ENCODE measurements around the gene UNC5C.
A peak's percentile ranks its signal among the peaks of the same experiment; 100 is the strongest.

The UNC5C gene

DNA sequence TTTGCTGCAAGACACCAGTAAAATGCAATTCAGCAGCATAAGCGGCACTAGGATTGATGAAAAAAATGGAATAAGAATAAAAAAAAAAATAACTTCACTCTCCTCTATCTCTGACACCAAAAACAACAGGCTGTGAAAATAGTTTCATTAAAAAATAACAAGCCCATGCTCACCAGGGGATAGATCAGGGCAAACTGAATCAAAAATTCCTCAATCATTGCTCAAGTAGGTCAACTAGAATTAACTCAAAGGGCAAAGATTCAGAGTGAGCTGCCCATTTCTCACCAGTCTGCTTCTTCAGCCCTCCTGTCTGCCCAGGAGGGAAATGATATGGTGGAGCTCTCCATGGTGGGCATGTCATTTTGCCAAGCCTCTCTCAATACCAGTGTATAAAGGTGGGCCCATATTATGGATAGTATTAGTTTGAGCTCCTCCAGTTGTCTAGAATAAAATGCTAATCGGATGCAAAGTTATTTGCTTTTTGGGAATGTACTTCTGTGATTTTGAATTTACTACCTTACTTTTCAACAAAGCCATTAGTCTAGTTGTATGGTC, 153.9 kb downstream of the UNC5C start:
- DNase-seq = no peak

DNA sequence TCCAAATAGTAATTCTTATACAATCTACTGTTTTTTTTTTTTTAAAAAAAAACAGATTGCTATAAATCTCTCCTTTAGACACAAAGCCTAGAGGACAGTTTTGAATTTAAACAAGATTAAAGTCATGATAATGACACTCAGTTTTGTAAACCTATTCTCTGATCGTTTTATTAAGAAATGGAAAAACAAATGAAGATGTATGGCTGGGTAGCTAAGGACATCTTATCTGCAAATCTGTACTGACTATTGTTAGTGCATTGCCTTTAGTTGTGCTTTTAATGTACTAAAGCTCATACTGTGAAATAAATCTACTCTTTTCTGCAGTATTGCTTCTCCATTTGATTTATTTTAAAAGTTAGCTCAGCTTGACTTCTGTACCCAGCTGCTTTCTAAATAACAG, 155.0 kb downstream of the UNC5C start:
- DNase-seq = no peak

DNA sequence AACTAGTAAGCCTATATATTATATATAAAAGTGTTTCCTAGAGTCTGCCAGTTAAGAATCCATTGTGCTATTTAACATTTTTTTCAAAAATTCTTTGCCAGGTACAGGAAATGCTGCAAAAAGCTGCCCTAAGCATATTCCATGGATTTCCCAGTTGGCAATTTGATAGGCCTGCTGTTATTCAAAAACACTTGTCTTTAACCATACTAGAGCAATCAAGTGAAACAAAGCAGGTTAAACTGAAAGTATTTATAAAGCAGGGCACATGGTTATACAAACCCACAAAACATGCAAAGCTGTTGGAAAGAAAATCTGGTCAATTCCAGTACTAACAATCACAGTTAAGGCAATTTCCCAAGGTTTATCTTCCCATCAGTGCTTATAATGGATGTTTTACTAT, 159.9 kb downstream of the UNC5C start:
- DNase-seq = no peak

DNA sequence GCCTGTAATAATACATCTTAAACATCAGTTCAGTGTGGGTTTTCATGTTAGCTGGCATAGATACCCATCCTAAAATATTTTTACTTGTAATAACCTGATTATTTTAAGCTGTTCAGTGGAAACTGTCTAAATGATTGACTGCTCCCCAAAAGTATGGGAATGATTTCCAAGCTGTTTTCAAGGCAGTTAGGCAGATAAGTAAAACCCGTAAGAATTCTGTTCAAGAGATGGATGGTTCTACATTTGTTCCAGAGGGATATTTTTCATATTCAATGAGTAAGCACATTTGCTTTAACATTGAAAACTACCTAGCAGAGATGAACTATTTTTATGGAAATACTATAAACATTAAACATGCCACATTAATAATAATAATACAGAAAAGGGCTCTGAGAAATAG, 161.1 kb downstream of the UNC5C start:
- no peak for DNase-seq

DNA sequence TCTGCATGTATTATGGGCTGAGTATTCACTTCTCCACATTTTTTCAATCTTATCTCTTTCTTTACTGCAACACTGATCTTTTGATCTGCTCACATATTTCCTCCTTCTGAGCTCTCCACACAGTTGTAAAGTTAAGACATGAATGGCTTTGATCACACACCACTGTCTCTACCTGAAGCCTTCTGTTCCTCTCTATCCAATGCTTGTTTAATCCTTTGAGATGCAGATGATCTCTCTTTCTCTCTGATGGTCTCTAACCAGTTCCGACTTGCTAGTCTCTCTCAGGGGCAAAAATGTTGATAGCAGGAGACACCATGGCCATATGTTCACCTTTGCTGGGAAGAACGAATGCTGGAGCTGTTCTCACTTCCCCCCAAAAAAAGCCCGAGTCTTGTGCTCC, 162.4 kb downstream of the UNC5C start:
- no peak for DNase-seq

DNA sequence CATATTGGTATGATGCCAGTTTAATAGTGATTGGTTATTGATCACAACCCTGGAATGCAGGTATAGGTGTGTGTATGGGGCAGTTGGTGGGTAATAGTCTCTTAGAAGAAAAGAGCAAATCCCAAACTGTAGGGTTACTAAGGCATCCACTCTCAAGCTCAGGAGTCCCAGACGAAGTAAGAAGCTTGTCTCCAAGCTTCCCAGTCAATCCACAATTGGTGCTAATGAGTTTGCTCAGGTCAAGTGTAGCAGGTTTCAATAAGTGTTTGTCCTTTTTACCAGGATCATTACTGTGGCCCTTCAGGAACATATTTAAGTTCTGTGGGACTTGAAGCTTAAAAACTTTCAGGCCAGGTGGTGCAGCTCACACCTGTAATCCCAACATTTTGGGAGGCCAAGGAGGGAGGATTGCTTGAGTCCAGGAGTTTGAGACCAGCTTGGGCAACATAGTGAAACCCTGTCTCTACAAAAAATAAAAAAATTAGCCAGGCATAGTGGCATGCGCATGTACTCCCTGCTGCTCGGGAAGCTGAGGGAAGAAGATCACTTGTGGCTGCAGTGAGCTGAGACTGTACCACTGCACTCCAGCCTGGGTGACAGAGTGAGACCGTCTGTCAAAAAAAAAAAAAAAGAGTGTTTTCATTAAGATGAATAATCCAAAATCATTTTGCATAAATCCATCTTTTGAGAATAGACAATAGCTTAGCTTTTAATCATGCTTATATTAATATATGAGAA, 166.8 kb downstream of the UNC5C start:
- no peak for DNase-seq

DNA sequence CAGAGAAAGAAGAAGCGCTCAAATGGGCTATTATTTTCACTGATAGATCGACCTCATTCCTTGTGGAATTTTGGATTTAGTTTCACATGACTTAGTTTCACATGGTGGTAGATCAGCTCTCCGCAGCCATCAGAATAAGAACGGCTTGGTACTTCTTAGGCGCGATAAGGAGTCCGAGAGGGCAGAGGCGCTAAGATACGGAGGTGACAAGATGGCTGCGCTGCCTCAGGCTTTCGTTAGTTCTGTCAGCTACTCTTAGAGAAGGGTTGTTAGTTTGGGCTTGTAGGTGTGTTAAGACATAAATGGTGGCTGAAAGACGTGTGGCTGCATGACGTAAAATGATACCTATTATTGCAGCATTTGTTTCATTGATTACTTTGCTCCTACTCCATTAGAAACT, 169.1 kb downstream of the UNC5C start:
- DNase-seq = no peak

DNA sequence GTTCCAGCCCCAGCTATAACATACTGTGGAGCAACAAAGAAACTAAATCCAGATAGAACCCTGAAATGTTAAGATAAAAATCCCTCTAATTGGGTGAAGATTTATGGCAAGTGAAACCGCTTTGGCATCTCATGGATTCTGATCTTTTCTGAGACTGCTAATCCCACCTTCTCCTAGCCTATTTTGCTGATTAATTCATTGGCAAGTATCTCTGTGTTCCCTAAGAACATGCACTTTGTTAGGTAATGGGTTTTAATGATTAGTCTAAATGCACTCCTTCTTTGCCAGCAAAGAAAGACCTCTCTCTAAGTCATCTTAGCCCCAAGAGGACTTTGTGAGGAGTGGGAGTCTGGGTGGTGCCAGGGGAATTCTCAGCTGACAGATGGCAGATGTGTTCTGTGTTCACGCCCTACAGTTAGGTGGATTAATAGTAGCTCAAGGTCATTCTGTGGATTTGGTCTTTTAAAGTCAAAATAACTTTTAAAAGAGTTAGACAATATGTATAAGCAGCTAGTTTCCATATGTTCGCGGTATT, 171.3 kb downstream of the UNC5C start:
- DNase-seq = no peak

DNA sequence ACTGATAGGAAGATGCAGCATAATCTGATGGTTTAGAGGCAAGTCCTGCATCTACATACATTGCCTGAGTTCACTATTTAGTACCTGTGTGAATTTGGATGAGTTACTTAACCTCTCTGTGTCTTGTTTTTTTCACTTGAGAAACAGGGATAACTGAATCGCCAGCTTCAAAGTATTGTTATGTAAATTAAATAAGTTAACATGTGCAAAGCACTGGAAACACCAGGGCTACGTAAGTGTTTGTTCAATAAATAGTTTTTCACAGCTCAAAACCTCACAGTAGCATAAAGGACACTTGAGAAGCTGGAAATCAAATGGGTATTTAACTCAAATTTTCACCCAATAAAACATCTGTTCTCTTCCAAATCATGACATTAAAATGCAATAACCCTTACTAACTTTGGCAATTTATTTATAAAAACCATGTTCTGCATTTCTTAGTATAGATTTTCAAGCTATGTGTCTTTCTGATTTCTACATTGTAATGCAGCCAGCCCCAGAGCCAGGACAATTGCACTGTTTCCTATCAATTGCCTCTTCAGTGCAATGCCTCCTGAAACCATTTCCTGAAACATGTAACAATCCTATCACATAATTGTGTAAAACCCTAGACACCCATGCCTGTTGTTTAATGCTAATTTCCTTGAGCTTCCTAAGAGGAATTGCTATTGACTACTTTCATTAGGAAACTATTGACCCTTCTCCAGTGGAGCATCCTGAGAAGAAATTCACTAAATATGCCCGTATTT, 177.1 kb downstream of the UNC5C start:
- DNase-seq = no peak

DNA sequence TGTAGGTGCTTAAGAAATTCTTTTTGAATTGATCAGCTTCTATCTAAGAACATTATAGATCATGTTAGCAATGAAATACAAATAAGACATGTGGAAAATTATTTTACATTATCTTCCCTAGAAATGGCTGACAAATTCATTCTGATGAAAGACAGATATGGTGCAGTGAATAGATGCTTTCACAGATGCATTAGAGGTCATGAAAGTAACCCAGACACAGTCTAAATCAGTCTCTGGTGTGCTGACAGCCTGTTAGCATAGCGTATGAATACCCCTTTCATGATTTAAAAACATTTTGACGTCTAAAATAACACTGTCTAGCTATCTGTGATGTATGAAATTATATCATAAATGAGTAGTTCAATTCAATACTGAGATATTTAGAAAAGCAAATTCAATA, 180.9 kb downstream of the UNC5C start:
- no peak for DNase-seq

DNA sequence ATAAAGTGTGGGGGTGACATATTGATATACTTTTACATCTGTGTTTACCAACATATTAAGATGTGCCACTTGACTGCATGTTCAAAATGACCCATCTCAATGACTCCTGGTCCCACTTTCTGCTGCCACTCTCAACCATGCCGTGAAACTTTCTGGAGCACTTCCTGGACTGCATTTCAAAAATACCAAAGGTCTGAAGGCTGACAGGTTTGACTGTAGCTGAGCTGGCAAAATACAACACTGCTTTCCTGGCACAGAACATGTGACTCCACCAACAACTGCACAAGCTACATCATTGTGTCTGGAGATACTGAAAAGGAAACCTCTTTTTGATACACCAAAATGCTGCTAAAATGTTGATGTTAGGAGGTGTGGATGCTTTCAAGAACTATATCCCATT, 184.8 kb downstream of the UNC5C start:
- DNase-seq = peak; percentile 0

DNA sequence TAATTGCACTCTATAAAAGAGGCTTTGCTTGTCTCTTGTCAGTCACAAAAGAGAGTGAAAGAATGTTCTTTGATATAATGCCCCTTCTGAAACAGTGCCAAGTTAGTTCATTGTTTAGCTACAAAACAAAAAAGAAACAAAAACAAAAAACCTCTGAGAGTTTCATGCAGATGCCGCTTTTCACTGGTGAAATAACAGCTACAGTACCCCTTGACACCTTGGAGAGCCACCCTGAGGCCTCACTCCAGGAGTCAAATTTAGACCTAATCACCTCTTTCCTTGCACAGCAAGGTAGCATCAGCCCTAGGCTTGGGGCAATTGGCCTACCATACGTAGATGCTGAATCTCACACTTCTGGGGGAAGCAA, 185.2 kb downstream of the UNC5C start:
- DNase-seq = no peak

DNA sequence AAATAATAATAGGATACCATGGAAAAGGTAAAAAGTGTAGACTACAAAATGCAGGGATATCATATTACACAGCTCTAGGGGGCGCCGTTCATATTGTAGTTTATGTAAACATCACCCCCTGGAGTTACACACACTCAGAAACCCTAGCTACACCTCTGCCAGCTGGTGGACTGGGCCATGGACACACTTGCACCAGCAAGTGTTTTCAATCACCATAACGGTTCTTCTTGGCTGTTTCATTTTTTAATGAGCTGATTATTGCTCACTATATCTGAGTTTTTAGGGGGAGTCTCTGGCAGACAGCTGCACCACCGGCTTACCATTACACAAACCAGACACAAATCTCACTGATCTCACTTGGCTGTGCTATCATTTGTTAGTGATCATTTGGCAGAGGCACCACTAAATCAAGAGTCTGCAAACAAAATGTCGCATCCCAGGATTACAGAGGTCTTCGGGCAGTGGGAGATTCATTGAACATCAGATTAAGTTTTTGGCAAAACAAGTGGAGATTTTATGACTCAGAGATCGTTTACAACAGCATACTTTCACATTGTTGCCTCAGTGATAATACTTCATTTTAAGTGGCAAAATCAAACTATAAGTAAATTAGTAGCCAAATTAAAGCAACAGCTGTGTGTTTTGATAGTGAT, 185.7 kb downstream of the UNC5C start:
- peak; percentile 17 for DNase-seq

DNA sequence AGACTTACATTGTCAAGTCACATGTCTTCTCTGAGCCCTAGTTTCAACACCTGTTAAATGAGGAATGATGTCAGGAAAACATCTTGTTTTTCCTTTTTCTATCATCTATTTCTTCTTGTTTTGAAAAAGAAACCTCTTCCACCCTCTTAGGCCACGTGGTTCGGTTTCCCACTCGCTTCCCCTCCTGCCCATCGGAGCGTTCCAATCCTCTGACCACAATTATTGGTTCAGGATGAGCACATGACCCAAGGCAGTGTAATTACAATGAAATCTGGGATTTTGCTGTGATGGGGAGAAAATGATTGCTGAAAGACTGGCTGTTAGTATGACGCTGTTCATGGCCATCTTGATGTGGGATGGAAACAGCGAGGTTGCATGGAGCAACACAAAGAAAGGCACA, 186.7 kb downstream of the UNC5C start:
- no peak for DNase-seq

DNA sequence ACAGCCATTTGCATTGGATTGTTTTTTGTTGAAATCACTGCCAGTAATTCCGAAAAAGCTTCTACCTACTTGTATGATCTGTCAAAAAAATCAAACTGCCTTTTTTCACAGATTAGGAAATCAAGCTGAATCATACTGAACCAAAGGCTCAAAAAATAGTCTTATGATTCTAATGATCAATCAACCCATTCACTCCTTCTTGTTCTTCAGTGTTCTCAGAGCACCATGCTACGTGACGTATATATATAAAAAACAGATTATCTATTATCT, 187.1 kb downstream of the UNC5C start:
- no peak for DNase-seq

DNA sequence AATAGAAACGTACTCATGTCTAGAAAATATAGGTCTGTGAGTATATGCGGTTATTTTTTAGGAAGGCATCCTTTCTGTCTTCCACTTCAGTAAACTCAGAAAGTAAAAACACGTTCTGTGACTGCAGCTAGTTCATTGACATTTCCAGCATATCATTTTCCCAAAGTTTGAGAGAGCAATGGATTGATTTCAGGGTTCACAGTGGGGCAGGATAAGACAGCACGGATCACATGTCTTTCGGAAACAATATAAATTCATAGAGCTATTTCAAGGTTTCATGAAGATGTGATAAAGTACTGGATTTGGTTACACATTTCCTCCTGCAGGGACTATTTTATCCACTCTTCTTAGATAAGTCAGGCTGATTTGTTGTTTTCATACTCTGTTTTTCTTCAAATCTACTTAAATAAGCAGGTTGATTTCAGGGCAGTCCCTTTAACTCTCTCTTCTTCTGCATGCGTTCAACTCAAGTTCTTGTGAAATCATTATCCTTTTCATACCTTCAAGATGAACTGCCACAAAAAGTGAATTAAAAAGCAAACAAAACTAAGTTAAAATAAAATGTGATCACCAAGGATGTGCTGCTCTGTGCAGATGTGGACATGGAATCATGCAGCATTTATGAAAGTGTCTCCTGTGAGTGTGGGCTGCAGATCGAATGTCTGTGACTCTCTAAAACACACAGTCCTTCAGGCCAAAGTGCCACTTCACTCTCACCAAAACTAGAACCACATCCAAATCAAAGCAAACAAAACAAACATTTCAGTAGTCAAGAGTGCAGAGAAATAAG, 187.7 kb downstream of the UNC5C start:
- DNase-seq = no peak

DNA sequence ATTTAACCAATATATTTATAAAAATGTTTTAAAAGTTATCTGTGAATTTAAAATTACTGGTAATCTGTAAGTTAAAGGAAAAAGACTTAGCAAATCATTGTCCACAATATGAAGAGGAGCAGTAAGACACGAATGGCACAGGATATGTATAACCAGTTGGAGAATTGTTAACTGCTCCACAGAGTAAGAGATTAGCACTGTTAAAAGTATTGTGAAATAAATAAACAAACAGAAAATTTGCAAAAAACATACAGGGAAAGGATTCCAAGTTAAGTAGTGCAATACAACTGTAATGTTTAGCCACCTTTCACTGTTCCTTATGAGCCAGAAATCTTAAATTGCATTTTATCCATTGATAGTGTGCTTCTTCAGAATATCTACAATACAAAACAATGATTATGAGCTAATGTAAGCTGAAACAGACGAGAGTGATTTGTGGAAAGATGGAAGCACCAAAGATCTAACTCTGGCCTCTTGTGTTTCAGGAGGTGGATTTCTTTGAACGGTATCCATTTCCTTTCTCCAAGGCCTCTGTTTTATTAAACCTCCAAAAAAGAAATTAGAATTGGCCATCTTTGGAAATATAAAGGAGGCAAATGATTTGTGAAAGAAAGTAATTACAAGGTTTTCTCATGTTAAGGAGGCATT, 188.4 kb downstream of the UNC5C start:
- no peak for DNase-seq

DNA sequence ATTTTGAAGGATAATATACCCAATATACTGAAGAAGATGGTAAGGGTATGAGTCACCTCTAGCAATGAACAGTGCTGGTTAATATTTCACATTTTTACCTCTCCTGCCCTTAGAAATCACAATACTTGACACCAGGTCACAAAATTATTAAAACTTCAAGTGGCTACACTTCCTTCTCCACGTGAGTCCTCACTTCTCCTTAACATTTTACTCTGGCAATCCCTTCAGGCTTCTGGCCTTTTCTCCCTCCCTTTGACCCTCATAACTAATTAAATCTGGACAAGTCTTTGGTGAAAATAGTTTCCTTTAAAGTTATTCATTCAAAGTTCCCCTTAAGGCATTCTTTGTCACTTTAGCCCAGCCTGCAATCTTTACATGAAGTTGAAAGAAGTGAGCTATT, 190.4 kb downstream of the UNC5C start:
- DNase-seq = no peak

DNA sequence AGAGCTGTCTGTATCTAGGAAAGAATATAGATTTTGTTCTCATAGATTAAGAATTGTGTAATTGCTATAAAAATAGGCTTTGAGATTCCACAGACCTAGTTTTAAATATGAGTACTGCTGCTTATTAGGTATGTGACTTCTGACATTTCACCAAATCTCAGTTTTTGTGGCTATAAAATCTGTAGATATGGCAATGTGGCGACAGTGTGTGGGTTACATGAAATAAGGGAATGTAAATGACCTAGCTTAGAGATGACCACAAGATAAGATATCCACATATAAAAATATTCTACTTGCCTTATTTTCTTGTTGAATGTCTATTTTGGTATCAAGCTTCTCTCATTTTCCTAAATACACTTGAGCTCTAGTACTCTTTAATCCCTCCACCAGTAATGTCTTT, 193.8 kb downstream of the UNC5C start:
- DNase-seq = no peak

DNA sequence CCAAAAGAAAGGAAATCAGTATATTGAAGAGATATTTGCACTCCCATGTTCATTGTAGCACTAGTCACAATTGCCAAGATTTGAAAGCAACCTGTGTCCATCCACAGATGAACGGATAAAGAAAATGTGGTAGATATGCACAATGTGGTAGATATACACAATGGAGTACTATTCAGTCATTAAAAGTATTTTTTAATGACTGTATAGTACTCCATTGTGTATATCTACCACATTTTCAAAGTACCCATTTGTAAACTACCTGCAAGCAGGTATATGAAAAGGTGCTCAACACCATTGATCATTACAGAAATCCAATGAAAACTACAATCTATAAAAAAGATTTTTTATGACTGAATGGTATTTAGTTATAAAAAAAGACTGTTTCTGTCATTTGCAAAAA, 200.4 kb downstream of the UNC5C start:
- no peak for DNase-seq

DNA sequence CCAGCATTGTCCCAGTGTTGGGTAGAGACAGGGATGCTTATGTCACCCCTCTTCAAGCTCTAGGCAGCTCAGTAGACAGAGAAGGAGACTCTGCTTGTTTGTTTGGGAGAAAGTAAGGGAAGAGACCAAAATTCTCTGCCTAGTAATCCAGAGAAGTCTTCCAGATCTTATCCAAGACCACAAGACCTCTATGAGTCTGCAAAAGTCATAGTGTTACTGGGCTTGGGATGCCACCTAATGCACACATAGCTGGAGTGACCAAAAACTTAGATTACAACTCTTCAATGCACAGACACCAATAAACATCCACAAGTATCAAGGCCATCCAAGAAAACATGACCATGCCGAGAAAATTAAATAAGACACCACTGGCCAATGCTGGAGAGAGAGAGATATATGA, 205.5 kb downstream of the UNC5C start:
- no peak for DNase-seq

DNA sequence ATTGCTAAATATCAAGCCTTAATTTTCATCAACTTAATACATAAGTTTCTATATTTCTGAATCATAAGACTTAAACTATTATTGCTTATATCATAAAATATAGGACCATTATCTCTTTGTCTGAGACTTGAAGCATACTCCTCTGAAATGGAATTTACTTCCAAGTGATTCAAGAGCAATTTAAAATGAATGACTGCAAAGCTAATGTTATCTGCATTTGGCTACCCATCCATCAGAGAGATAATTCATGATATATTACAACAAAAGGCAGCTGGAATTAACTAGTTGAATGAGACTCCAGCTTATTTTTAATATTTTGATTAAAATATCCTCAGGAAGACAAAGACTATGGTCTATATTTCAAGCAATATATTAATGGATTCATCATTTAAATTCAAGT, 208.6 kb downstream of the UNC5C start:
- no peak for DNase-seq
